HG03025 (cell line): ENCODE results near the gene ZSCAN2.
"Not testable (repeated sequence)": the region's sequence is repeated elsewhere in the genome, so short reads cannot be mapped to it uniquely, and the experiment has no call there.

Experiments used
- ATAC-seq: cut with Tn5 transposase; IDR thresholded peaks from one replicate; pipeline ENCODE4 v1.9.1; 2021; ENCODE audit warnings: mild to moderate bottlenecking, moderate library complexity; ENCODE audit not compliant: unreplicated experiment, low FRiP score

Gene ZSCAN2

DNA sequence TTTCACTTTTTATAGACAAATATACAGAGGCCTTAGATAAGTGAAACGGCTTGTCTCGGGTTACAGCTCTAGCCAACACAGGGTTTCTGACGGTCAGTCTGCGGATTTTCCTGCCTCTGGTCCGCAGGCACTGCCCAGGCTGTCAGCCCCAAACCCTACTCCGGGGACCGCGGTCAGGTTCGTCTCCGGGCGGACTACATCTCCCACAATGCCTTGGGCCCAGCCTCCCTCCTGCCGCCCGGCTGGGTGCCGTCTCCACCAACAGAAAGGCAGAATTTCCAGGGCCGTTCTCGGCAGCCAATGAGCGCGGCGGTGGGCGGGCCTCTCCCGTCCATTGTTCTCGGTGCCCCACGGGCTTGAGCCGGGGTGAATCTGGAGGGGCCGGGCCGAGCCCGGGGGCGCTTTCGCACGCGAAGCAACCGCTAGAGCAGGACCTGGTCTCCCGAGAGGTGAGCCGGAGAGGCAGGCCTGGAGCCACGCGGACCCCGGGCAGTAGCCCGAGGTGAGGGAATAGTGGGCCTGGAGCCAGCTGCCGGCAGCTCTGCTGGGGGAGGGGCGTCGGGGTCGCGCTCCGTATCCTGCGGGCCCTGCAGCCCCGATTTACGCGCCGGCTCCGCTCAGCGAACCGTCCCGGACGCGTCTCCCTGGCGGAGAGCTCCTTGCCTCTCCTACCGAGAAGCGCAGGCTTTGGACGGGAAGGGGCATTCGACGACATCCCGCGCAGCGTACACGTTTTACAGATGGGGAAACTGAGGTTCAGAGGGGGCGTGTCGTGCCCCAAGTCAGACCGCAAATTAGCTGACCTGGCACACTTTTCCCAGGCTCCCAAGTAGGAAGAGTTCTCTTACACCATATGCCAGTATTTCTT, at the start of gene ZSCAN2:
TSS of gene ZSCAN2 (plus strand) at position 323 of the 868 bp plus-strand sequence. CDS start 2,919 bp downstream, outside the sequence.
- ATAC-seq = peak; percentile 89

DNA sequence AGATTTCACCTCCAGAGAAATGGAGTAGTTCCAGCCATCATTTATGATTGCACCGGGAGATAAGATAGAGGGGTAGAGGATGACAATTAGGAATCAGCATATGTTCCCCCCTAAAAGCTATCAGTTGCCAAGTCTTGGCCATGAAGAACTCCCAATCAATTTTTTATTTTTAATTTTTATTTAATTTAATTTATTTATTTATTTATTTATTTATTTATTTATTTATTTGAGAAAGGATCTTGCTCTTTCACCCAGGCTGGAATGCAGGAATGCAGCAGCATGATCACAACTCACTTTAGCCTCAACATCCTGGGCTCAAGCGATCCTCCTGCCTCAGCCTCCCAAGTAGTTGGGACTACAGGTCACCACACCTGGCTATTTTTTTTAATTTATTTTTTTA, 49.2 kb upstream of the ZSCAN2 start:
- not testable (repeated sequence) for ATAC-seq

DNA sequence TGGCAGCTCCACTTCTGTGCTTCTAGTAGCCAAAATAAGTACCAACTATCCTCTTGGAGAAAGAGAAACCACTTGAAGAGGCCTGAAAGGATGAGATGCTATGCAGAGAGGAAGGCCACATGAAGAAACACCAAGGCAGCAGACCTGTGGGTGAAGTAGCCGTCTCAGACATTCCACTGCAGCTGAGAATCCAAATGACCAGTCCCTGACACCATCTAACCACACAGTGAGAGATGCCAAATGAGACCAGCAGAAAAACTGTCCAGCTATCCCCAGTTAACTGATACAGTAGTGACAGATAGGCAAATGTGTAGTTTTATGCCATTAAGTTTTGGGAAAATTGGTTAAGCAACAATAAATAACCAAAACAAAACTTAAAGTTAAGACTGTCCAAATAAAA, 47.9 kb upstream of the ZSCAN2 start:
- ATAC-seq = no peak

DNA sequence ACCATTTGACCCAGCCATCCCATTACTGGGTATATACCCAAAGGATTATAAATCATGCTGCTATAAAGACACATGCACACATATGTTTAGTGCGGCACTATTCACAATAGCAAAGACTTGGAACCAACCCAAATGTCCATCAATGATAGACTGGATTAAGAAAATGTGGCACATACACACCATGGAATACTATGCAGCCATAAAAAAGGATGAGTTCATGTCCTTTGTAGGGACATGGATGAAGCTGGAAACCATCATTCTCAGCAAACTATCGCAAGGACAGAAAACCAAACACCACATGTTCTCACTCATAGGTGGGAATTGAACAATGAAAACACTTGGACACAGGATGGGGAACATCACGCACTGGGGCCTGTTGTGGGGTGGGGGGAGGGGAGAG, 44.1 kb upstream of the ZSCAN2 start:
- ATAC-seq = not testable (repeated sequence)

DNA sequence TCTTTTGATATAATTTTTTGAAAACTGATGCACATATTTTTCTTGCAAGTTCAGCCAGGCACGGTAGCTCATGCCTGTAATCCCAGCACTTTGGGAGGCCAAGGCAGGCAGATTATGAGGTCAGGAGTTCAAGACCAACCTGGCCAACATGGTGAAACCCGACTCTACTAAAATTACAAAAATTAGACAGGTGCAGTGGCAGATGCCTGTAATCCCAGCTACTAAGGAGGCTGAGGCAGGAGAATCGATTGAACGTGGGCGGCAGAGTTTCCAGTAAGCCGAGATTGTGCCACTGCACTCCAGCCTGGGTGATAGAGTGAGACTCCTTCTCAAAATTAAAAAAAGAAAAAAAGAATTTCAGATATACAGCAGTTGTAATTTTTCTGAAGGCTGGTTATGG, 32.8 kb upstream of the ZSCAN2 start:
- not testable (repeated sequence) for ATAC-seq

DNA sequence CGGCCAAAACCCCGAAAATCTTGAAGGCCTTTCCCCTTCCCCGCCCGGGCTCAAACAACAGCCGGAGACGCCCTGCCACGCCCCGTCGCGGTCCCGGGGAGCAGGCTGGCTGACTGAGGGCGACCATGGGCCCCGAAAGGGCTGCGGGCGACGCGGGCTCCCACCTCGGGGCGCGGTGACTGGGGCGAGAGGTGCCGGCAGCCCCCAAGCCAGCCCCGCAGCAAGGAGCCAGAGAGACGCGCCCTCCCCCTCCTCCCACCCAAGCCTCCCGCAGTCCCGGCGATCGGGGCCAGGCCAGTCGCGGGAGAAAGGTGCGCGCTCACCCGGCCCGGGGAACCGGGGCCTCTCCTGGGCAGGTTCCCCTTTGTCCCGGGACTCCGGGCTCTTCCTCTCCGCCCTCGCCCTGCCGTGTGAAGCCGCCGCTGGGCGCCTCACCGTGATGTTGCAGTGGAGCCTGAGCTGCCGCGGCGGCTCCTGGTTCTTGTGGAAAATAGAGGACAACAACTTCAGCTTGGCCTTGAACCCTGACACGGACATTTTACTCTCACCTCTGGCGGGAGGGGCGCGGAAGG, 30.6 kb upstream of the ZSCAN2 start:
- no peak for ATAC-seq

DNA sequence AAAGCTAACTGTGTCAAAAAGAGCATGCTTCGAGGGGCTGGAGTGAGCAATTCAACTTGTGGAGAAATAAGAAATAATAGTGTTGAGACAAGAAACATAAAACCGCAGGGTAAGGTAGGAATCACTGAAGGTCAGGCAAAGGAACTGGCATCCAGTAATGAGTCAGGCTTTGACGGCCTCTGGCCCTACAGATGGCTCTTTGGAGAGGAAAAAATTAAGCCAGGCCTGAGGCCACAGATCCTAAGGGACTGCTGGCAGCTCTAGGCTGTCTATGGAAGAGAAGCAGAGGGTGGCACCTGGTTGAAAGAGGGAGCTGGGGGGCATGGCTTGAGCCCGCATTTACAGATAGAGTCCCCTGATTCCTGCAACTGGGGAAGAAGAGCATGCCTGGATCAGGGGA, 28.6 kb upstream of the ZSCAN2 start:
- ATAC-seq = no peak

DNA sequence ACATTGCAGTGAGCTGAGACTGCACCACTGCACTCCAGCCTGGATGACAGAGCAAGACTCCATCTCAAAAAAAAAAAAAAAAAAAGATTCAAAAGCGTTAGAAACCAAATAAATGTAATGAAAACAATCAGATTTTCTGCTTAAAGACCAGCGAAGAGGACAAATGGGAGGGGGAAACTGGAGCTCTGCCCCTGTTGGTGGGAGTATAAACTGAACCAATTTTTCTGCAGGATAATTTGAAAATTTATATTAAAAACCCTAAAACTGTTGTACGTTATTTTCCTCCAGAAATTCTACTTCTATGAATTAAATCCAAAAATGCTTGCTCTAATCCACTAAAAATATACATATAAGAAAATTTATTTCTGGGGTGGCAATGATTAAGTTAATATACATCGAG, 25.3 kb upstream of the ZSCAN2 start:
- ATAC-seq = no peak

DNA sequence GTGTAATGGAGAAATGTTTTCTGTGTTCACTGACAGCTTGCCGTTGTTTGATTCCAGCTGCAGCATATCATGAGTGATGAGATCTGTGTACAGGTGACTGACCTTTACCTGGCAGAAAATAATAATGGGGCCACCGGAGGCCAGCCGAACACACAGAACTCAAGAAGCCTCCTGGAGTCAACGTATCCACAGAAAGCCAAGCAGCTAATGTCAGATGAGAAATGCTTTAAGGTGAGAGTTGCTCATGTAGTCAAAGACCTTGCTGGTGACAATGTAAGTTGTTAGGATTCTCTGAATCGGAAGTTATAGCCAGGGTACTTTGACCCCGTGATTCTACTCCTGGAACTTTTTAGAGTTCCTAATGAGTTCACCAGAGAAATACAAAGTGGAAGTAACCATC, 22.9 kb upstream of the ZSCAN2 start:
- ATAC-seq = not testable (repeated sequence)

DNA sequence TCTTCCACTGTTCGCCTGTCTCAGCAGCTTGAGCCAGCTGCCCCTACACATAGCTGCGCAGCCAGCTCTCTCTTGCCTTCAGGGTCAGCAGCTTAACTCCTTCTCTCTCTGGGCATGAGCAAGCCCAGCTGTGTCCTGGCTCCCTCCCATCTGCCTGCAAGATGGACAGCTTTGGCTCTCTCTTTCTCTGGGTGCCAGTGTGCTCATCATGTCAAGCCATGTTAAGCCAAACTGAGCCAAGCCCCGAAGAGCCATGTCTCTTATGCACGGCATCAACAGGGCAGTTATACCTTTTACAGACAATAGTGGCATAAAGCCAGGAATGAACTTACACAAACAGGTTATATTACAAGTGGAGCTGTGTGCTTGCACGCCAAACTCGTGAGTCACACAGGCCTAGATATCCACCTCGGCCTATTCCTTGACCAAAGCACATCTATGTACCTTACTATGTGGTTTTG, 21.5 kb upstream of the ZSCAN2 start:
- not testable (repeated sequence) for ATAC-seq

DNA sequence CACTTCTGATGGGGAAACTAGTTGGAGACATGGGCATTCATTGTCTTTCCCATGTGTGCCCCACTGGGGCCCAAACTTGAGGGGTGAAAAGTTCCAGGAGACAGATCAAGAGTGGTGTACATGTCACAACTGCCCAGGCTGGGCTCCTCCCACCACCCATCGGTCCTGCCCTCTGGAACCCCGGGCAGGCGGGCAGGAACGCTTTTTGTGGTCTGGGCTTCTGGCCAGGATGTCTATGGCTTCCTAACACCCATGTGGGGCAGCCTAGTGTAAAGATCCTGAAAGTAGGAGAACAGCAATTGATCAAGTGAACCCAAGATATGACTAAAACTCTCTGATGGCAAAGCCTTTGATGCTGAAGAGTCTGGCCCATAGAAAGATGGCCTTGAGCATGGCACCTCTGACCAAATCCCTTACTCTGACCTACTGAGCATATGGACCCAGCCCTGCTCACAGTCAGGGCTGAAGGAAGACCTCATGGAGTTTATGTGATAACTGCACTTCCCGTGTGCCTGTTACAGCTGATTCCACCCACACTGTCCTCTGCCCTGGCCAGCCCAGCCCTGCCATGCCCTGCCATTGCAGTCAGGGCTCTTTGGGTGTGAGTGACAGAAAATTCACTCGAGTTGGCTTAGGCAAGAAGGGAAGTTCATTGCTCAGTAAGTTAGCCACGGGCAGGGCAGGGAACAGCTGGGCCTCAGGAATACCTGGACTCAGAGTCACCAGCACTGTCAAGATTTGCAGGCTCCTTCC, 19.0 kb upstream of the ZSCAN2 start:
- not testable (repeated sequence) for ATAC-seq

DNA sequence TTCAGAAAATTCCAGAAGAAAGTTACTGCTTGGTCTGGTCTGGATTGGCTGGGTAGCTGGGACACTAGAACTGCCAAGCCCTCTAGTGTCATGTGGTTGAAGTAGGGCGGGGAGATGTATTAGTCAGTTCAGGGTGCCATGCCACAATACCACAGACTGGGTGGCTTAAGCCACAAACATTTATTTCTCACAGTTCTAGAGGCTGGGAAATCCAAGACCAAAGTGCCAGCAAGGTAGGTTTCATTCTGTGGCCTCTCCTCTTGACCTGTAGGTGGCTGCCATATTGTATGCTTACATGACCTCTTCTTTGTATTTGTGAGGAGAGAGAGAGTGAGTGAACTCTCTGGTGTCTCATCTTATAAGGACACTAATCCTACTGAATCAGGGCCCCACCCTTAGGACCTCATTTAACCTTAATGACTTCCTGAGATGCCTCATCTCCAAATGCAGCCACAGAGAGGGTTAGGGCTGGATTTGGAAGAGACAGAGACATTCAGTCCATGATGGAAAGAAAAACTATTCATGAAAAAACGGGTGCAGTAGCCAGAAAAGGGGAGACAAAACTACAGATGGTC, 18.1 kb upstream of the ZSCAN2 start:
- ATAC-seq = no peak

DNA sequence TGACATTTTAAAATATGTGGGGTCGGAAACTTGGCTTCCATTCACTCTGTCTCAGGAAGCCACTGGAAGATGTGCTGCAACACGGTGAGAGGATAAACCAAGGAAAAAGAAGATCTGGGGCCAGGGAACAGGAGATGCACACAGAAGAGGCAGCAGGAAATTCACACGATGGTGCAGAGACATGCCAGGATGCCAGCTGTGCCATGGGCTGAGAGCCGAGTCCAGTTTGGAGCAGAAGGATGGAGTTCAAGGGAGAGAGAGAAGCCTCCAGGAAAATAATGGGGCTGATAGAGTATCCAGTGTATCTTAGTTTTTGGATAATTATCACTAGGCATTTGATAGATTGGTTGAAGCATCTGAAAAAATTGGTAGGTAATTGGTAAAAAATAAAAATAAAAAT, 16.9 kb upstream of the ZSCAN2 start:
- not testable (repeated sequence) for ATAC-seq

DNA sequence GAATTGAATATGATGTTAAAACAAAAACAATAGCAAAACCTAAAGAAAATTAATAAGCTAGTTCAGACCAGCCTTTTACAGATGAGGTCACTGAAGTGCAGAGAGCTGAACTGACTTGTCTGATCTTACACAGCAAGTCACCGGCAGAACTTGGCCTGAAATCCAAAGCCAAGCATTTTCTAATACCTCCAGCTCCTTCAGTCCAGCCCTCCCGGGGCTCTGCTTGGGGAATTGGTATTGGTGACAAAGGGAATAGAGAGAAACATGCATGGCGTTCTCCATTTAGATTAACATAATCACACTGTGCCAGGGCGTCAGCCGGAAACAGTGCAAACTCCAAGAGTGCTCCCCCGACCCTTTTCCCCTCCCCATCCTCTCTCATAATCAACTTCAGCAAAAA, 14.1 kb upstream of the ZSCAN2 start:
- no peak for ATAC-seq

DNA sequence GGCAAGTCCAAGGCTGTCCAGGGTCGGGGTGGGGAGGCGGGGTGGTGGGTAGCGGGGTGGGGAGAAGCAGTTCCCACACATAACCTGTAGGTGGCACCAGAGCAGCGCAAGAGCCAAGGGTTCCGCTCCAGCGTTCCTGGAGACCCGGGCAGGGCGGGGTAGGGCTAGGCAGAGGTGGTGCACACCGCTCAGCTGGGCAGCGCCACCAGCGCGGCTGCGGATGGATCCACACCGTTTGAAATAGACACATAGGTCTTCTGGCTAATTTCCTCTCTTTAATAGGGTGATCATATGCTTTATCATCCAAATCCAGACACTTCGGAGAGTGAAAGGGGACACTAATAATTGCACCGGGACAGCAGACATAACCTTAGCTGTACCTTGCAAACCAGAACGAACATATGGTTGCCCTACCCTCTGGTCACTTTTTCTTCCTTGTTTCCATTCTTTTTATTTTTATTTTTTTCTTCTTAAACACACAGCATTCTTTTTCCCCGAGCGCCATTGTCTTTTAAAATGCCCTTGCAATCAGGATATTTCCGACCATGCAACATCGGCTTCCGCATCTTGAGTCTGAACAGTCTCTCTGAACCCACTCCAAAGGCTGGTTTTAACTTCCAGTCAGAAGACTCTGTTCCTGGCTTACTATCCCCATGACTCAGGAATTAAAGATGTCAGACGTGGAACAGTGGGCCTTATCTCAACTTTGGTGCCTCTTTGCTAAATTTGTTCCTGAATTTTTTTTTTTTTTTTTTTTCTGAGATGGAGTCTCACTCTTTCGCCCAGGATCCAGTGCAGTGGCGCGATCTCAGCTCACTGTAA, 12.5 kb upstream of the ZSCAN2 start:
- ATAC-seq = peak; percentile 88

DNA sequence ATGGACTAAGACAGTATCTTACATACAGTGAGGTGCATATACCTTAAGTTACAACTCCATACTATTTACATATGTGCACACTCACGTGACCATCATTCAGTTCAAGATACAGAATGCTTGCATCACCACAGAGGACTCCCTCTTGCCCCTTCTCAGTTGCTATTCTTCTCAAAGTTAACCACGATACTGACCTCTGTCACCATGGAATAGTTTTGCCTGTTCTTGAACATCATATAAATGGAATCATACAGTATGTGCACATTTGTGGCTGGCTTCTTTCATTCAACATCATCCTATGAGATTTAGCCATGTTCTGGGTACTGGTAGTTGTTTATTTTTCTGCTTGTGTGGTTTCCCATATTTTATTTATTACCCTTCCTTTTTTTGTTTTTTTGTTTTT, 10.4 kb upstream of the ZSCAN2 start:
- no peak for ATAC-seq

DNA sequence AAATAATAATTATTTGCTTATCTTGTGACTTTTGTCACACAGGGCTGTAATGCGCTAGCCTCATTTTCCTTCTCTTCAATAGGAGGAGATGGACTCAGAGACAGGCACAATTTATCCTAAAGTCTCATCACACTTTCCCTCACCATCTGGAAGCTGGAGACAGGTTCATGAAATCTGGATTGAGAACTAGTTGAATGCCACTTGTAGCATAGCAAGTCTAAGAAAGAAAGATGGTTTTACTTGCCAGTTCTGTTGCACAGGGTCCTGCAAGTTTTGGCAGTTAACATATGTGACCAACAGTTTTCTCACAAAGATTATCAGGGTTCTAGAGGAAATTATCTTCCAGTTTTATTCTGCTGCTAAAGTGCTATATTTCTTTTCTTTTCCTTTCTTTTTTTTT, 9.0 kb upstream of the ZSCAN2 start:
- ATAC-seq = no peak

DNA sequence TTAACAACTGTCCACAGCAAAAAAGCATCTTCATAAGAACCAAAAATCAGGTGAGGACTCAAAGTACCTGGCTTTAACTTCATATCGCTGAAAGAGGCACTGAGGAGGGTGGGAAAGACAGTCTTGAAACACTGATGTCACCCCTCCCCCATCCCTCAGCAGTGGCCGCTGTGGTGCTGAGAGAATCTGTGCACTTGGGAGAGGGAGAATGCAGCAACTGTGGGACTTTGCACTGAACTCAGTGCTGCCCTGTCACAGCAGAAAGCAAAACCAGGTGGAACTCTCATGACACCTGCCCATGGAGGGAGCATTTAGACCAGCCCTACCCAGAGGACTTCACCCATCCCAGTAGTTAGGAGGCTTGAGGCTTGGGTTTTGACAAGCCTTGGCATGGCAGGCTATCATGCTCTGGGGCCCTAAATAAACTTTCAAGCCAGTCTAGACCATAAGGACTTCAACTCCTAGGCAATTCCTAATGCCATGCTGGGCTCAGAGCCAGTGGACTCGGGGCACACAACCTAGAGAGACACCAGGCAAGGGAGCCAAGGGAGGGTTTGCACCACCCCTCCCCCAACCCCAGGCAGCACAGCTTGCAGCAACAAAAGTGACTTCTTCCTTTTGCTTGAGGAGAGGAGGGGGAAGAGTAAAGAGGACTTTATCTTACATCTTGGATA, 6.1 kb upstream of the ZSCAN2 start:
- ATAC-seq = no peak

DNA sequence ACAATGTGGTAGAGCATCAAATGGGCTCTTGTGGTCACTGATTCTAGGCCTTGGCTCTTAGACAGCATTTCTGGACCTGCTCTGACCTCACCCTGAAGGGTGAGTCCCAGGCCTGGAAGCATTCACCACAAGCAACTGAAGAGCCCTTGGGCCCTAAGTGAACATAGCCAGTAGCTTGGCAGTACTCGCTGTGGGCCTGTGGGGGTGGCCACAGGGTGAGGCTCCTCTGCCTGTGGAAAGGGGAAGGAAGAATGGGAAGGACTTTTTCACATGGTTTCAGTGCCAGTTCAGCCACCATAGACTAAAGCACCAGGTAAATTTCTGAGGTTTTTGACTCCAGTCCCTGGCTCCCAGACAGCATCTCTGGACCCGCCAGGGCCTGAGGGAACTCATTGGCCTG, 5.1 kb upstream of the ZSCAN2 start:
- no peak for ATAC-seq

DNA sequence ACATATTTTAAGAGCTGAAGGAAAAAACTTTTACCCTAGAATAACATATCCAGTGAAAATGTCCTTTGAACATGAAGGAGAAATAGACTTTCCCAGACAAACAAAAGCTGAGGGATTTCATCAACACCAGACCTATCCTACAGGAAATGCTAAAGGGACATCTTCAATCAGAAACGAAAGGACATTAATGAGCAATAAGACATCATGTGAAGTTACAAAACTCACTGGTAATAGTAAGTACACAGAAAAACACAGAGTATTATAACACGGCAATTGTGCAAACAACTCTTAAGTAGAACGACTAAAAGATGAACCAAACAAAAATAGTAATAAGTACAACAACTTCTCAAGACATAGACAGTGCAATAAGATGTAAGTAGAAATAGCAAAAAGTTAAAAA, 3.5 kb upstream of the ZSCAN2 start:
- no peak for ATAC-seq
